Hepatic stellate cell (primary cell): ENCODE data around the gene TMEM143.
"Not testable (repeated sequence)": the region's sequence is repeated elsewhere in the genome, so short reads cannot be mapped to it uniquely, and the experiment has no call there.

Experiments
- DNase-seq: peaks from one replicate; pipeline ENCODE4 v3.0.0; 2011; ENCODE audit warnings: low spot score

The TMEM143 gene

DNA sequence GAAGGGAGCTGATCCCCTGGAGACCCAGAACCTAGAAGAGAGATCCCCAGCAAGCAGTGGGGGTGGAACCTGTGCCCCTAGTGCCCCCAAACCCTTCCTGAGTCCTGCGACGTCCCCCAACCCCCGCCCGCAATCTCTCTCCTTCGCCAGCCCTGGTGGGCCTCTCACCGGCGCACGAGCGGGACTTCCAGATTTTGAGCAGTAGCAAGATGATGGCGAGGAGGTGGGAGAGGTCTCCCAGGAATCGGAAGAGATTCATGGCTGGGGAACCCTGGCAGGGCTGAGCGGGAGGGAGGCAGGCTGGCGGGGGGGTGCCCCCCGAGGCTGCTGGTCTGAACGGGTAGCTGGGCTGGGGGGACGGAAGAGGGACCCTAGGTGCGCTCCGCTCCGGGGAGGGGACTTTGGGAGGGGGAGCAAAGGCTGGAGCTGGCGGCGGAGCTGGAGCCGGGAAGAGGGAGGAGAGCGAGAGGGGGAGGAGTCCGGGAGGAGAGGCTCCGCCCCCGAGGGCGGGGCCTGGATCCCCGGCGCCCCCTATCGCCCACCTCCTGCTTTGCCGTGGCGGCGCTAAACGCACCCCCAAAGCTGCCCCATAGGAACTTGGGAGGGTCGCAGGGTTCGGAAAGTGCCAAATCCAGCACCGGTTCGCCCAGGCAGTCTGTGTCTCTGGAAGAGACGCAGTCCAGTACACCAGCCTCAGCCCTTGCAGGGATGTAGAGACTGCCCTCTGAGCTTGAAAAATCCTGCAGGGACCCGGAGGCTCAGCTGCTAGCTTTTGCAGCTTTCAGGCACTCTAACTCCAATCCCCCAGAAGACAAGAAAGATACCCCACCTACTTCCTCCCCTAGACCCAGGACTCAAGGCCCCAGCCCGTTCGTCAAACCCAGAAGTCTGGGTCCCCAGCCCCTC, 27.6 kb upstream of the TMEM143 start, which contains the start of gene KDELR1:
Gene KDELR1, minus strand, starts transcription at position 452 of the 906 bp plus-strand sequence. Its CDS starts 193 bp downstream, at position 259.
- peak; percentile 93 for DNase-seq

DNA sequence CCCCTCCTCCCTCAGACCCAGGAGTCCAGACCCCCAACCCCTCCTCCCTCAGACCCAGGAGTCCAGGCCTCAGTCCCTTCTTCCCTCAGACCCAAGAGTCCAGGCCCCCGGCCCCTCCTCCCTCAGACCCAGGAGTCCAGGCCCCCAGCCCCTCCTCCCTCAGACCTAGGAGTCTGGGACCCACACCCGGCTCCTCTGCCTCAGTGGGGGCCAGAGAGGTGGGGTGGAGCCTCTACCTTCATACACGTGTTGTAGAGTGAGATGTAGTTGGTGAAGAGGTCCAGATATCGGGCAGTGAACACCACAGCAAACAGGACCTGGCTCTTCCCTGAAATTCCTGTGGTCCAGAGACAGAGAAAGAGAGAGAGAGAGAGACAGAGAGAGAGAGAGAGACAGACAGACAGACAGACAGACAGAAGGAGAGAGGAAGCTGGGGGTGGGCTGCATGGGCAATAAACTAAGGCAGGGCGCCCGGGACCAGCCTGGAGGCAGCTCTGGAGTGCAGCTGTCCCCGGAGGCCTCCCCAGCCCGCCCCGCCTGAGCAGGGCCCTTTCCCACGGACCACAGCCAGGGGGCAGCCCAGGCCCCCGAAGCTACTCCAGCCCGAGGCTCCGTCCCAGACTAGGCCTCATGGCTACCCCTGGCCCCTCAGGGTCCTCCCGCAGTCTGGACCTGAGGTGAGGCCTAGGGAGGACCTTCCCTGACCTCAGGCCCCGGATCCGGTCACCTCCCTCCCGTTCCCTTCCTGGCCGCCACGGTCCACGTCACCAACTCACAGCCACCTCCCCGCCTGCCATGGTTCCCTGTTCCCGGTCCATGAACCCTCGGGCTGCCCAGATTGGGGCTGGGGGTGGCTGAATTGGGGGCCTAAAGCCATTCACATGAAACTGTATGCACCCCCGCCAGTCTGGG, 26.7 kb upstream of the TMEM143 start:
- DNase-seq: peak; percentile 78

DNA sequence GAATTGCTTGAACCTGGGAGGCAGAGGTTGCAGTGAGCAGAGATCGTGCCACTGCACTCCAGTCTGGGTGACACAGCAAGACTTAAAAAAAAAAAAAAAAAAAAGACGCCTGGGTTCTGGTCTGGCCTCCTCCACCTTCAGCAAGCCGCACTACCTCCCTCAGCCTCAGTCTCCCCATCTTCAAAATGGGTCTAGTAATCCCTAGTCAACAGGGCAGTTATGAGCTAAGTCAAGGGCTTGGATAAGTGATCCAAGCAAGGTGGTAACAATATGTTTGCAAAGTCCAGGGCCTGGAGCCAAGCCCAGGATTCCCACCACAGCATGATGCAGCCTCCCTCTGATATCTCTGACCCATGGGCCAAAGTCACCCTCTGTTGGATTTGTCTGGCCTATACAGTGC, 23.2 kb upstream of the TMEM143 start:
- no peak for DNase-seq

DNA sequence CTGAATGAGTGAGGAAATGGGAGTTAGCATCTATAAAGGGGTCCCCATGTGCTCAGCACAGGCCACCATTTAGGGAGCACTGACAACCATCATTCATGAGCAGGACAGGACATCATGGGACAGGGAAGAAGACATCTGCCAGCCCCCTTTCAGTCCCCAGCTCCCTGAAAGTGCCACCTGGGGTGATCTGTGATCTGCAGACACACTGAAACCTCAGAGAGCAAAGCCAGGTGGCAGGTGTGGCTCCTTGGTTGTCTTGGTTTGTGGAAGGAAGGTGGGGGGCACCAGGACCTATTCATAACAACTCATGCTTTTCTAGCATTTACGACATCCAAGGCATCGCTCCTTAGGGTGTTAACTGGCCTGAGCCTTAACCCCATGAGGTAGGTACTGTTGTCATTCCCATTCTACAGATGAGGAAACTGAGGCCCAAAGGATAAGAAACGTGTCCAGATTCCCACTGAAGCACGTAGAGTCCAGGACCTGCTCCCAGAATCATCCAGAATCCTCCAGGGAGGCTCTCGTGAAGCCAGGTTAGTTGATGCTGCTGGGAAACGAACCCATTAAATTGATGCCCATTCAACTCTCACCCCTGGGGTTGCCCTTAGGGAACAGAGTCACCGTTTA, 21.8 kb upstream of the TMEM143 start:
- DNase-seq: no peak

DNA sequence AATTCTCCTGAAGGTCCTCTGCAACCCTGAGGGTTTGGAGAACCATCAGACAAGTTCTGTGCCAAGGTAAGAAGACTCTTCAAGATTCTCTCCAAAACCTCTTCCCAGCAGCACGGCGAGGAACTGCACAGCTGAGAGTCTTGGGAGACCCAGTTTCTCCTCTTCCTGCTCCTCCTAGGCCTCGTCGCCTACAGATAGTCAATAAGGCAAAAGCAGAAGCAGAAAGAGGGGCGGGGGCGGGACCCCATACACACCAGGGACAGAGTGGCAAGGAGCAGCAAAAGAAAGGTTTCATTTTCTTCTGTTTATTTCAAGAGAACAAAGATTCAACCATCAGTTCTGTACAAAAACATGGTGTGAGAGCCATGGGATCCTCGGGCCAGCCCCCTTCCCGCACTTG, 18.5 kb upstream of the TMEM143 start:
- DNase-seq: no peak

DNA sequence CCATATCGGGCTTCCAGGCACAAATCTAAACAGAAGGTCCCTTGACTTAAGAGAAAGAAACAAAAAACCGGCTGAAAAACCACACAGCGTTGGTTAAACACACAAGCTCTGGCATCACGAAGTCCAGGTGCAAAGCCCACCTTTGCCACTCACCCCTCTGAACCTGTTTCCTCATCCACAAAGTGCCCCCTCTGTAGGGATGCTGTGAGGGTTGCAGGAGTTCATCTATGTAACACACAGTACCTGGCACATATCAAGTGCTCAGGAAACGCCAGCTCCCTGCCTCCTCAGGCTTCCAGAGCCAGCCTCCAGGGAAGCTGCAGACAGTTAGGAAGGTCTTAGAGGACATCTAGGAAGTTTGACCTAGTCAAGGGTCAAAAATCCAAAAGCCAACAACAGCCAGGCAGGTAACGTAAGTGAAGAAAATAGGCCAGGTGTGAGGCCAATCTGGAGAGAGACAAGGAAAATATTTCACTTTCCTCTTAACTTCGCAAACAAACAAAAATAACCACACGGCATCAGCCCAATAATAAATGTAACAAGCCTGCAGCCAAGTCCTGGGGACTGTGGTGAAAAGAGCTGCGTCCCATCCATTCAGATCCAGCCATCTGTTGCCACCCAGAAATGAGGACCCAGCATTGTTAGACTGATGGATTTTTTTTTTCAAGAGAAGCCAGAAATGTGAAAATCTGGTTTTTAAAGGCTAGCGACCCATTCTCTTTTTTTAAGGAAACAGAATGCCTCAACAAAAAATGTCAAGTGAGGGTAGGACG, 17.6 kb upstream of the TMEM143 start:
- no peak for DNase-seq

DNA sequence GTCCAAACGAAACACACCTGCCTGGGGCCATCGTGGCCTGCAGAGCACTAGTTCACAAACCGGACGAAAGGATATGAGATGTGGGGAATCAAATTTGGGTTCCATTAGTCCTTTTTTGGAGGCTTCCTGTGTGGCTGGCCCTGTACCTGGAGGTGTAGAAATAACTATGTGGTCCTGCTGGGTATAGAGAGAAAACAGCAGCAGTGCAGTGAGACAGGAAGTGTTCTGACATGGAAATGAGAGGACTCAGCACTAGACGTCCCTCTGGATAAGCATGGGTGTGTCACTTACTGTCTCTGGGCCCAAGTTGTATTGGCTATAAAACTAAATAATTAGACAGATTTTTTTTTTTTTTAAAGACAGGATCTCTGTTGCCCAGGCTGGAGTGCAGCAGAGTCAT, 15.3 kb upstream of the TMEM143 start:
- DNase-seq: no peak

DNA sequence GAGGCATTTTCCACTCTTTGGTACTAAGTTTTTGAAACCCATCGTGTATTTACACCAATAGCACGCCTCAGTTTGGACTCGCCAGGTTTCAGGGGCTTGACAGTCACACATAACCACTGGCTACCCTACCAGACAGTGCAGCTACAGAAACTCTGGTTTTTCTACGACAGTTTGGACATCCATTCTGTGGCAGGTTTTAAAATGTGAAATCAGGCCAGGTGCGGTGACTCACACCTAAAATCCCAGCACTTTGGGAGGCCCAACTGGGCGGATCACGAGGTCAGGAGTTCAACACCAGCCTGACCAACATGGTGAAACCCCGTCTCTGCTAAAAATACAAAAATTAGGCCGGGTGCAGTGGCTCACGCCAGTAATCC, 14.4 kb upstream of the TMEM143 start:
- no peak for DNase-seq

DNA sequence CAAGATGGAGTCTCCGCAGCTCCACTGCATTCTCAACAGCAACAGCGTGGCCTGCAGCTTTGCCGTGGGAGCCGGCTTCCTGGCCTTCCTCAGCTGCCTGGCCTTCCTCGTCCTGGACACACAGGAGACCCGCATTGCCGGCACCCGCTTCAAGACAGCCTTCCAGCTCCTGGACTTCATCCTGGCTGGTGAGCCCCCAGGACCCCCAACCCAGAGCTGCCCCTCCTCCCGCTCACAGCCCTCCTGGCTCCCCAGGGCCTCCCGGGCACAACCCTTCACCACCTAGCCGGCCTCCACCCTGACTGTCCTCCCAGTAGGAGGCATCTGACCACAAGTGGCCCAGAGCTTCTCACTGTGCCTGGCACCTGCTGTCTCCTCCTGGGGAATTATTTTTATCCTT, 9.8 kb upstream of the TMEM143 start:
- no peak for DNase-seq

DNA sequence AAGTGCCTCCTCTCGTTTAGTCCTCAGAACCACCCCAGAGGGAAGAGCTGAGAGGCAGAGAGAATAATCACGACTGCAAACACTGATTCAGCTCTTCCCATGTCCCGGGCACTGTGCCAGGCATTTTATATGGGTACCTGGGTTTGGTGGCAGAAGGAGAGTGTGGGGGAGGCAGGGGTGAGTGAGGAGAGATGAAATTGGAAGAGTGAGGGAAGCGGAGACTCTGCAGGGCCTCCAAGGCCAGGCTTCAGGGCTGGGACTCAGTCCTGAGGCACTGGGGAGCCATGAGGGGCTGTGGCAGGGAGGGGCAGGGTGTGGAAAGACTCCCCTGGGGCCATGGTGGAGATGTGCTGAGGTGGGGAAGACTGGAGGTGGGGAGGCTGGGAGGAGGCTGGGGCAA, 9.2 kb upstream of the TMEM143 start:
- DNase-seq: no peak

DNA sequence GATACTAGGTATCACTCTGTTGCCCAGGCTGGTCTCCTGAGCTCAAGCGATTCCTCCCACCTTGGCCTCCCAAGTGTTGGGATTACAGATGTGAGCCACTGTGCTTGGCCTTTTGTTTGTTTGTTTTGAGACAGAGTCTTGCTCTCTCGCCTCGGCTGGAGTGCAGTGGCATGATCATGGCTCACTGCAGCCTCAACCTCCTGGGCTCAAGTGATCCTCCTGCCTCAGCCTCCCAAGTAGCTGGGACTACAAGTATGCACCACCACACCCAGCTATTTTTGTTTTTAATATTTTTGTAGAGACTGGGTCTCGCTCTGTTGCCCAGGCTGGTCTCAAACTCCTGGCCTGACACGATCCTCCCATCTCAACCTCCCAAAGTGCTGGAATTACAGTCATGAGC, 8.0 kb upstream of the TMEM143 start:
- DNase-seq: not testable (repeated sequence)

DNA sequence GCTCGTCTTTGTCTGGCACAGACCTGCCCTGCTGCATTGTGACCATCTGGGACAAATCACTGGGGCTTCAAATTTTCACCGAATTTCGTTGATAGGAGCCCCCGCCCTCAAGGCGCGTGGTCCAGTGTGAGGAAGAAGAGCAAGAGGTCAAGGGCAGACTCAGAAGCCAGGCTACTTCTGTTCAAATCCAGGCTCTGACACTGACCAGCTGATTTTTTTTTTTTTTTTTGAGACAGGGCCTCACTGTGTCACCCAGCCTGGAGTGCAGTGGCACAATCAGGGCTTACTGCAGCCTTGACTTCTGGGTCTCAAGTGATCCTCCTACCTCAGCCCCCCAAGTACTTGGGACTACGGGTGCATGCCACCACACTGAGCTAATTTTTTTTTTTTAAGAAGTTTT, 7.6 kb upstream of the TMEM143 start:
- no peak for DNase-seq

DNA sequence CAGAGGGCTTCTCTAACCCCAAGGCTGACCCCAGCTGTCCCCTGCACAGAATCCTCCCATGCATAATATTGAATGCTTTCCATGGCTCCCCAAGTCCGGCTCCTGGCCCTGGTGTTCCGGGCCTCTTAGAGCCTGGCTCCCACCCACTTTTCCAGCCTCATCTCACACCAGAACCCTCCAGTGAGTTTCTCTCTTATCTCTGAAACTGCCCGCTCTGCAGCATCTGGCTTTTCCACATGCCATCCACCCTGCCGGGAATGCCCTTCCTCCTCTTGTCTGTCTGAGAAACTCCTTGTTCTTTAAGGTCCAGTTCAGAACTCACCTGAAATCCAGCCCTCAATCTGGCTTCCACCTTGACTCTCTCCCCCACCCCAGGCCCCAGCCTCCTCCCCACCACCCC, 7.2 kb upstream of the TMEM143 start:
- no peak for DNase-seq

DNA sequence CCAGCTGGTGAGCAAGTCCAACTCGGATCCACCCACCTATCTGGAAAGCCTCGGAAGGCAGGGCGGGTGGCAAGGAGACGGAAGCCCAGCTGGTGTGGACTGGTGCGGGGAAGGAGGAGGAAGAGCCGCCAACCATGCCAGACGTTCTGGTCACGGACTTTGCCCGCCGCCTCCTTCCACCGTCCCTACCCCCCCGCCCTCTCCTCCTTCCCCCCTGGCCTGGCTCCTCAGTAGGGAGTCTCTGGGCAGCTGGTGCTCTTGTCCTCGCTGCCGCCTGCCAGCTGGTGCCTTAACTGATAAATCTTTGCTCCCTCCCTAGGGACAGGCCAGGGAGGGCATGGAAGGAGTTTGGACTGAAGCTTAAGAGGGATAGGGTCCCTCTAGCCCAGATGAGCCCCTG, 5.2 kb upstream of the TMEM143 start:
- no peak for DNase-seq

DNA sequence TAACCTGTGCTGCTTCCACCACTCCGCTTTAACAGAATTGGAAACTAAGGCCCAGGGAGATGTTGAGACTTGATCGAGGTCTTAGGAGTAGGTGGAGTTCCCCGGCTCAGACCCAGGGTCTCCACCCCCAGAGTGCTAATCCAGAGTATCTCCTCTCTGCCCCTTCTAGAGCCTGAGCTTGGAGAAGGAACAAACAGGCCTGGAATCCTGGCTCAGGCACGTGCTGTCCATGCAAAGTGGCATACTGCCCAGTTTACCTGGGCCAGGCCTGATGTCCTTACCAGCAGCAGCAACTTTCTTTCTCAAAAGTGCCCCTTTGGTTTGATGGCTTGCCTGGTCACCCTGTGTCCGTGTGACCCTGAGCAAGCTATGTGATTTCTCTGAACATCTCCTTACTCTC, 4.1 kb upstream of the TMEM143 start:
- no peak for DNase-seq

DNA sequence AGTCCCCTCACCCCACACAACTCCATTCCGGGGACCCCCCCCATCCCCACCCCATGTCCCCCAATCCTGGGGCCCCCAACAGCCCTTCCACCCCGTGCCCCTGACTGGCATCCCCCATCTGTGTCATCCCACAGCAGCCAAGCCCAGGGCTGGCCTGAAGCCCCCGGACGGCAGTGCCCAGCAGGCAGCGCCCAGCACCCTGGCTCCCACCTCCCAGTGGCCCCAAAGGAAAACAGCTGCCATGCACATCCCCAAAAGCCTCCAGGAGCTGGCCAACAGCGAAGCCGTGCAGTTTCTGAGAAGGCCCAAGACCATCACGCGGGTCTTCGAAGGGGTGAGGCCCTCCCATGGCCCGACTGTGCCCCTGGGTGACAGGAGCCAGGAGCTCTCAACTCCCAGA, 1.9 kb upstream of the TMEM143 start:
- no peak for DNase-seq

DNA sequence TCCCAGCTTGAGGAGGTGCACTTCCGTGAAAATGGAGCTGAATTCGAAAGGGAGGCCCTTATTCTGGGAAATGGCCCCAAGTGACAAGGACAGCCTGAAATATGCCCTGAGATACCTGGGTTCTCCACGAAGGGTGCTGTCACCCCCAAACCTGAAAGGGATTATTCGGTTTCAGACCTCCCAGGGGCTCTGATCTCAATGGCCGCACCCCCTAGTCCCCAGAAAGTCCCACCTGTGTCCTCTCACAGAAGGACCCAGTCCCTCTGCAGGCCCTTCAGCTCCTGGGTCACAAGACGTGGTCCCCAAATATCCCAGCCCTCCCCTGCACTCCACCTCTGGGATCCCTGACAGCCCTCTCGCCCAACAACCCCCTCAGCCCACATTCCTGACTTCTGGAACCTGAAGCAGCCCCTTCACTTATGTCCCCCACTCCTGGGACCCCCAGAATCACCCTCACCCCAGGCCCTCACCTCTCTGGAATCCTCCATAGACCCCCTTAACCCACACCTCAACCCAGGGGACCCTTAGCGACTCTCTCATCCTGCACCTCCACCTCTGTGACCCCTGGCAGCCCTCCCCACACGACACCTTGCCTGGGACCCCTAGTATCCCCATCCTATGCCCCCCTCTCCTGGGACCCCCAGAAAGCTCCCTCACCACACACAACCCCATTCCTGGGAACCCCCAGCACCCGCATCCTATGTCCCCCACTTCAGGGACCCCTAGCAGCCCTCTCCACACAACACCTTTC, 1.0 kb upstream of the TMEM143 start:
- DNase-seq: no peak

DNA sequence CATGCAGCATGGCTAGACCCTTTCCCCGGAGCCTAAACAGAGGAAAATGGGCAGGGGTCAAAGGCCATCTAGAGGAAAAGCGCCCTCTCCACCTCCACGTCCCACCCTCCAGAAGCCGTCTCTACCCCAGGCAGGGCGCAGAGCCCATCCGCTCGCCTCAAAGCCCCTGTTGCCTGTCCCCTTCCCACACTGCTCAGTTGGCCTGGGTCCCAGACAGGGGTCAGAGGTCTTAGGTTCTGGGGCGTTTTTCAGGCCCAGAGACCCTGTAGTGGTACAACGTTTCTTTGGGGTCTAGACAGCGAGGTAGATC, 285 bp downstream of the TMEM143 start:
- no peak for DNase-seq

DNA sequence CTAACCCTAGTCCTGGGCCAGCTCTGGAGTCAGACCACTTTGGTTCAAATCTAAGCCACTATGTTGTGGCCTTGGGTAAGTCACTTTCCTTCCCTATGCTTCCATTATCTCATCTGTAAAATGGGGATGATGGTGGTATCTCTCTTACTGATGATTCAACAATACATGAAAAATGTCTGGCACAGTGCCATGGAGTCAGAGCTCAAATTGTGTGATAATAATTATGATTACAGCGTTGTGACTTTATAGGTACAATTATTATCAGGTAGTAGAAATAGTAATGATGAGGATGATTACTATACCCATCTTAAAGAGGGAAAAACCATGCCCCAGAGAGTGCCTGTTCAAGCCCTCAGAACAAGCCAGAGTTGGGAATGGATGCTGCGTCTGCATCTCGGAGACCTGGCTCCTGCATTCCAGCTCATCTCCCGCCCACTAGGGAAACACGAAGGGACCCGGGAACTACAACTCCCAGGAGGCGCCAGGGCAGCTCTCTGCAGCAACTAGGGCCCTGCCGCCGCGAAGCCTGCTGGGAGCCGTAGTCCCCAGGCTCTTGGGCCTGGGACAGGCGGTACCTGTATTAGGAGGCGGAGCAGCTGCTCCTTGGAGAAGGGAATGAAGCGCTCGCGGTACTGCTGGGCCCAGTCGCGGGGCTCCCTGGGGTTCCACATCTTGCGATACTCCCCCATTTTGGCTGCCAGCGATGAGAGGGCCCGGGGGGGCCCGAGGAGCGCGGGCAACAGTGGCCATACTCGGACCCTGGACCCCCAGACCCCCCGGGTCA, 832 bp downstream of the TMEM143 start:
- peak; percentile 95 for DNase-seq

DNA sequence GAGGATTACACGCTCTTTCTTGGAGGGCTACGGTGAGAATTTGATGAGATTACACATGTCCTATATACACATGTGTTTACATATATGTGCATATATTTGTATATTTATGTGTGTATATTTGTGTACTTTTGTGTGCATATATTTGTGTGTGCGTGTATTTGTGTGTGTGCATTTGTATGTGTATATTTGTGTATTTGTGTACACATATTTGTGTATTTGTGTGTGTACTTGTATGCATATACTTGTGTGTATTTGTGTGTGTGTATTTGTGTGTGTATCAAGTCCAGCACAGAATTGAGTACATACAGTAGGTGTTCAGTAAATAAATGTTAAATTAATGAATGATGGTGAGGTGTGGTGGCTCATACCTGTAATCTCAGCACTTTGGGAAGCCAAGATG, 1.8 kb downstream of the TMEM143 start:
- DNase-seq: no peak
